Thoracic aorta endothelial cell (primary cell): ENCODE measurements around the gene ZMYND12. TPM values are rescaled to one million over a fixed set of nuclear protein-coding genes. Genes with fewer than 3 reads are reported as not detected.

Experiments
- small RNA-seq: library from RNA; depleted of rRNA; stranded (forward); fragments of <200 nt; gene quantifications from one replicate; pipeline ENCODE3, GENCODE V24; 2012
- total RNA-seq: library from RNA; depleted of rRNA; stranded (reverse); fragments of >200 nt; gene quantifications from 2 replicates; pipeline ENCODE4 v1.2.3, GENCODE V29; 2012

The ZMYND12 gene
- total RNA-seq, result 0.53 and 0.79 TPM in 2 replicates

GRCh38 chr1:42456010-42456753, at the start of gene ZMYND12, which contains the start of gene PPCS:
Gene ZMYND12 (minus strand): TSS chr1:42456022. CDS start chr1:42455997, 25 bp downstream.
Gene PPCS (plus strand): TSS chr1:42456543. CDS start chr1:42456566, 23 bp downstream.

GRCh38 chr1:42462828-42463763, 7.3 kb upstream of the ZMYND12 start, which contains the start of gene CCDC30:
Gene CCDC30 (plus strand): TSS chr1:42463286. CDS start chr1:42480552, 17,266 bp downstream.

DNA sequence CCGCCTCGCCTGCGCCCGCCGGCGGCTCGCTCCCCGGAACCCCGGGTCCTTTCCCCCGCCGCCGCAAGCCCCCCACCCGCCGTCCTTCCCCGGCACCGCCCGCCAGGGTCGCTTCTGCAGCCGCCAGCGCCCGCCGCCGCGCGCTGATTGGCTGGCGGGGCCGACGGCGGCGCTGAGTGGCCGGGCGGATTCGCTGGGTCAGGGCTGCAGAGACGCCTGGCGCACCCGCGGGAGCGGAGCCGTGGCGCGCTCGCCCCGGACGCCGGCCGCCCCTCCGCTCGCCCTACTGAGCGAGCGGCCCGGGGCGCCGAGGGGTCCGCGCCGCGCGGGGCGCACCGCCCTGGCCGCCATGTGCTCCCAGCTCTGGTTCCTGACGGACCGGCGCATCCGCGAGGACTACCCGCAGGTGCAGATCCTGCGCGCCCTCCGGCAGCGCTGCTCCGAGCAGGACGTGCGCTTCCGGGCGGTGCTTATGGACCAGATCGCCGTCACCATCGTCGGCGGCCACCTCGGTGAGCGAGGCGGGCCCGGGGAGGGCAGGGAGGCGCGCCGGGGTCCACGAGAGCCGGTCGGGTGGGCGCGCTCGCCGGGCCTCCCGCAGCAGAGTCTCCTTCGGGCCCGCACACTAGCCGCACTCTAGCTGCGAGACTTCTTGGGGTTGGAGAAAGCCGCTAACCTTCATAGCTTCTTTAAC, 75.1 kb downstream of the ZMYND12 start, which contains the start of gene RIMKLA:
TSS of gene RIMKLA (plus strand) at position 207 of the 694 bp plus-strand sequence. CDS start at position 350, 143 bp downstream.

Small RNA genes lying within 50 kb of the gene (small RNA-seq; reads per million reads assigned to genes)
- gene TMSB4XP1, result not detected

Other genes starting within 250 kb of the ZMYND12 start
- gene FOXJ3, start 120.8 kb downstream of the ZMYND12 start, total RNA-seq, result 41.2 and 57.2 TPM in 2 replicates
- under 0.01 and 0.14 TPM in 2 replicates for gene RIMKLA, start 75.2 kb downstream of the ZMYND12 start, total RNA-seq
- 35.5 and 39.2 TPM in 2 replicates for gene PPCS, start 521 bp upstream of the ZMYND12 start, total RNA-seq
- 0.53 and 0.72 TPM in 2 replicates for gene CCDC30, start 7.3 kb upstream of the ZMYND12 start, total RNA-seq
- 53.5 and 55.1 TPM in 2 replicates for gene PPIH, start 202.4 kb upstream of the ZMYND12 start, total RNA-seq
- 788 and 803 TPM in 2 replicates for gene YBX1, start 226.4 kb upstream of the ZMYND12 start, total RNA-seq